GM18511 (cell line): ENCODE results near the gene CDH12.

Experiments used
- ATAC-seq: cut with Tn5 transposase; IDR thresholded peaks from one replicate; pipeline ENCODE4 v1.9.1; 2021; ENCODE audit warnings: mild to moderate bottlenecking, moderate library complexity; ENCODE audit not compliant: unreplicated experiment

The CDH12 gene

GRCh38 chr5:21791304-21791703, 1061.8 kb downstream of the CDH12 start:
- no peak for ATAC-seq

GRCh38 chr5:21784487-21784886, 1068.7 kb downstream of the CDH12 start:
- no peak for ATAC-seq

GRCh38 chr5:21783074-21783679, 1070.0 kb downstream of the CDH12 start:
- ATAC-seq, result no peak

GRCh38 chr5:21776466-21776865, 1076.7 kb downstream of the CDH12 start:
- ATAC-seq, result no peak

GRCh38 chr5:21774801-21775200, 1078.3 kb downstream of the CDH12 start:
- no peak for ATAC-seq

- ATAC-seq, result no peak
Measured at GRCh38 chr5:21774281-21774680, 1078.9 kb downstream of the CDH12 start.

- no peak for ATAC-seq
Measured at GRCh38 chr5:21773456-21773855, 1079.7 kb downstream of the CDH12 start.

GRCh38 chr5:21765406-21765805, 1087.7 kb downstream of the CDH12 start:
- no peak for ATAC-seq

GRCh38 chr5:21739096-21739495, 1114.0 kb downstream of the CDH12 start:
- no peak for ATAC-seq

GRCh38 chr5:21723500-21723899, 1129.6 kb downstream of the CDH12 start:
- ATAC-seq, result no peak

GRCh38 chr5:21711866-21712758, 1141.0 kb downstream of the CDH12 start:
- no peak for ATAC-seq

- no peak for ATAC-seq
Measured at GRCh38 chr5:21709770-21710169, 1143.4 kb downstream of the CDH12 start.

GRCh38 chr5:21704974-21705668, 1148.0 kb downstream of the CDH12 start:
- no peak for ATAC-seq

GRCh38 chr5:21701317-21701716, 1151.8 kb downstream of the CDH12 start:
- peak; percentile 46 for ATAC-seq
